ENCODE results near the gene MYLIP. TPM values are rescaled to one million over a fixed set of nuclear protein-coding genes. Genes with fewer than 3 reads are reported as not detected.
"Not testable (repeated sequence)": the region's sequence is repeated elsewhere in the genome, so short reads cannot be mapped to it uniquely, and the experiment has no call there.

The MYLIP gene
- total RNA-seq, 1 experiment from 2014 or later, result 72.2 TPM

- in situ Hi-C loops (cut with HindIII; ENCODE audit: low pct_unique_long_range_greater_than_20kb, low sequenced_read_pairs), result no loop called here
- DNase-seq (ENCODE audit: low read depth, low spot score), result peak; percentile 98
Measured at GRCh38 chr6:16158943-16159557, 30.2 kb downstream of the MYLIP start.

- in situ Hi-C loops (cut with HindIII; ENCODE audit: low pct_unique_long_range_greater_than_20kb, low sequenced_read_pairs), result no loop called here
- no peak for DNase-seq (ENCODE audit: low read depth, low spot score)
Measured at GRCh38 chr6:16160794-16161193, 31.9 kb downstream of the MYLIP start.

GRCh38 chr6:16162003-16162402, 33.1 kb downstream of the MYLIP start:
- in situ Hi-C loops (cut with HindIII; ENCODE audit: low pct_unique_long_range_greater_than_20kb, low sequenced_read_pairs), result no loop called here
- DNase-seq (ENCODE audit: low read depth, low spot score), result no peak

- in situ Hi-C loops (cut with HindIII; ENCODE audit: low pct_unique_long_range_greater_than_20kb, low sequenced_read_pairs), result no loop called here
- DNase-seq (ENCODE audit: low read depth, low spot score), result no peak
Measured at GRCh38 chr6:16163066-16163465, 34.2 kb downstream of the MYLIP start.

GRCh38 chr6:16163535-16164300, 34.8 kb downstream of the MYLIP start:
- DNase-seq (ENCODE audit: low read depth, low spot score), result peak; percentile 42
- in situ Hi-C loops (cut with HindIII; ENCODE audit: low pct_unique_long_range_greater_than_20kb, low sequenced_read_pairs), result no loop called here

GRCh38 chr6:16165641-16166040, 36.8 kb downstream of the MYLIP start:
- in situ Hi-C loops (cut with HindIII; ENCODE audit: low pct_unique_long_range_greater_than_20kb, low sequenced_read_pairs), result no loop called here
- no peak for DNase-seq (ENCODE audit: low read depth, low spot score)

GRCh38 chr6:16166871-16167608, 38.2 kb downstream of the MYLIP start:
- in situ Hi-C loops (cut with HindIII; ENCODE audit: low pct_unique_long_range_greater_than_20kb, low sequenced_read_pairs), result no loop called here
- peak; percentile 30 for DNase-seq (ENCODE audit: low read depth, low spot score)

- no peak for DNase-seq (ENCODE audit: low read depth, low spot score)
- in situ Hi-C loops (cut with HindIII; ENCODE audit: low pct_unique_long_range_greater_than_20kb, low sequenced_read_pairs), result no loop called here
Measured at GRCh38 chr6:16168121-16168520, 39.2 kb downstream of the MYLIP start.

- in situ Hi-C loops (cut with HindIII; ENCODE audit: low pct_unique_long_range_greater_than_20kb, low sequenced_read_pairs), result no loop called here
- peak; percentile 86 for DNase-seq (ENCODE audit: low read depth, low spot score)
Measured at GRCh38 chr6:16168858-16169257, 40.0 kb downstream of the MYLIP start.

GRCh38 chr6:16171400-16171799, 42.5 kb downstream of the MYLIP start:
- in situ Hi-C loops (cut with HindIII; ENCODE audit: low pct_unique_long_range_greater_than_20kb, low sequenced_read_pairs), result no loop called here
- no peak for DNase-seq (ENCODE audit: low read depth, low spot score)

- in situ Hi-C loops (cut with HindIII; ENCODE audit: low pct_unique_long_range_greater_than_20kb, low sequenced_read_pairs), result no loop called here
- DNase-seq (ENCODE audit: low read depth, low spot score), result no peak
Measured at GRCh38 chr6:16173167-16173940, 44.5 kb downstream of the MYLIP start.

GRCh38 chr6:16174416-16175078, 45.7 kb downstream of the MYLIP start:
- in situ Hi-C loops (cut with HindIII; ENCODE audit: low pct_unique_long_range_greater_than_20kb, low sequenced_read_pairs), result loop anchor here (25.0 kb wide), 1 partner anchor 487 kb away; no protein-coding TSS in a partner anchor
- DNase-seq (ENCODE audit: low read depth, low spot score), result no peak

GRCh38 chr6:16176600-16176999, 47.7 kb downstream of the MYLIP start:
- in situ Hi-C loops (cut with HindIII; ENCODE audit: low pct_unique_long_range_greater_than_20kb, low sequenced_read_pairs), result loop anchor here (25.0 kb wide), 1 partner anchor 489 kb away; no protein-coding TSS in a partner anchor
- DNase-seq (ENCODE audit: low read depth, low spot score), result not testable (repeated sequence)

- in situ Hi-C loops (cut with HindIII; ENCODE audit: low pct_unique_long_range_greater_than_20kb, low sequenced_read_pairs), result loop anchor here (25.0 kb wide), 1 partner anchor 491 kb away; no protein-coding TSS in a partner anchor
- no peak for DNase-seq (ENCODE audit: low read depth, low spot score)
Measured at GRCh38 chr6:16177881-16178280, 49.0 kb downstream of the MYLIP start.

GRCh38 chr6:16178351-16178750, 49.5 kb downstream of the MYLIP start:
- DNase-seq (ENCODE audit: low read depth, low spot score), result no peak
- in situ Hi-C loops (cut with HindIII; ENCODE audit: low pct_unique_long_range_greater_than_20kb, low sequenced_read_pairs), result loop anchor here (25.0 kb wide), 1 partner anchor 491 kb away; no protein-coding TSS in a partner anchor

- in situ Hi-C loops (cut with HindIII; ENCODE audit: low pct_unique_long_range_greater_than_20kb, low sequenced_read_pairs), result loop anchor here (25.0 kb wide), 1 partner anchor 492 kb away; no protein-coding TSS in a partner anchor
- DNase-seq (ENCODE audit: low read depth, low spot score), result no peak
Measured at GRCh38 chr6:16179063-16179462, 50.2 kb downstream of the MYLIP start.

GRCh38 chr6:16179970-16180431, 51.1 kb downstream of the MYLIP start:
- DNase-seq (ENCODE audit: low read depth, low spot score), result no peak
- in situ Hi-C loops (cut with HindIII; ENCODE audit: low pct_unique_long_range_greater_than_20kb, low sequenced_read_pairs), result loop anchor here (25.0 kb wide), 1 partner anchor 493 kb away; no protein-coding TSS in a partner anchor

Data from SK-MEL-5 (cell line).